CD4-positive, CD25-positive, alpha-beta regulatory T cell (primary cell): Measurements from ENCODE around the gene DNAJC18. TPM values are rescaled to one million over a fixed set of nuclear protein-coding genes. Genes with fewer than 3 reads are reported as not detected.

Experiments
- ATAC-seq, 2 donors: fragments of 150-1000 bp; cut with Tn5 transposase; one replicate each; pipeline ENCODE4 v1.10.0; 2021; ENCODE audit warnings: low read depth in 2 of 2, moderate number of reproducible peaks in 2 of 2, moderate library complexity in 1 of 2
- DNase-seq, 3 donors: peaks; one replicate each; pipeline versions ENCODE4 v3.0.0 to v3.0.0-alpha.2; 2012 to 2022; ENCODE audit warnings: mixed read lengths in 1 of 3
- H3K27ac ChIP-seq: one replicate; pipeline ENCODE4 v1.7.0; 2013; ENCODE audit warnings: mild to moderate bottlenecking, low read length; ENCODE audit not compliant: insufficient read depth, poor library complexity, severe bottlenecking
- H3K27me3 ChIP-seq: one replicate; pipeline ENCODE4 v1.7.0; 2013; ENCODE audit warnings: low read length; ENCODE audit not compliant: control insufficient read depth, insufficient read depth
- H3K36me3 ChIP-seq: one replicate; pipeline ENCODE4 v1.7.0; 2013; ENCODE audit warnings: mild to moderate bottlenecking, low read length, moderate library complexity; ENCODE audit not compliant: control insufficient read depth, insufficient read depth
- H3K4me1 ChIP-seq: 2 replicates; pipeline ENCODE4 v1.7.0; 2013; ENCODE audit warnings: mild to moderate bottlenecking, low read length; ENCODE audit not compliant: insufficient read depth, control insufficient read depth, poor library complexity, severe bottlenecking
- H3K4me3 ChIP-seq: one replicate; pipeline ENCODE4 v1.7.0; 2013; ENCODE audit warnings: low read depth, mild to moderate bottlenecking, low read length, moderate library complexity
- H3K9me3 ChIP-seq, 2 experiments: 1 replicate in 1 of 2; 2 replicates in 1 of 2; pipeline ENCODE4 v1.7.0; 2013; ENCODE audit warnings: low read length in 2 of 2, mild to moderate bottlenecking in 1 of 2, moderate library complexity in 1 of 2; ENCODE audit not compliant: control insufficient read depth in 2 of 2
- H3K27ac Mint-ChIP-seq, 3 donors: one replicate each; pipeline ENCODE4 v1.8.0; 2020 to 2022; ENCODE audit warnings: mild to moderate bottlenecking in 3 of 3, mixed read lengths in 3 of 3, moderate library complexity in 2 of 3
- H3K27me3 Mint-ChIP-seq: one replicate; pipeline ENCODE4 v1.8.0; 2022; ENCODE audit warnings: mild to moderate bottlenecking, mixed read lengths
- H3K36me3 Mint-ChIP-seq: one replicate; pipeline ENCODE4 v1.8.0; 2020; ENCODE audit warnings: mixed read lengths
- H3K4me1 Mint-ChIP-seq, 4 donors: one replicate each; pipeline ENCODE4 v1.8.0; 2020 to 2022; ENCODE audit warnings: mixed read lengths in 4 of 4, mild to moderate bottlenecking in 1 of 4
- H3K4me3 Mint-ChIP-seq, 4 donors: one replicate each; pipeline ENCODE4 v1.8.0; 2020 to 2022; ENCODE audit warnings: mild to moderate bottlenecking in 4 of 4, mixed read lengths in 4 of 4, moderate library complexity in 3 of 4
- H3K9me3 Mint-ChIP-seq, 7 donors: one replicate each; pipeline ENCODE4 v1.8.0; 2020 to 2022; ENCODE audit warnings: mixed read lengths in 7 of 7, mild to moderate bottlenecking in 3 of 7, moderate library complexity in 2 of 7
- polyA plus RNA-seq, 4 donors: library from polyadenylated mRNA; unstranded; fragments of 300-500 nt; fragmentation: Illumina TruSeq; gene quantifications; one replicate each; pipeline ENCODE4 v1.2.3, GENCODE V29; 2021
- total RNA-seq: library from RNA; stranded (reverse); gene quantifications from one replicate; pipeline ENCODE4 v1.2.3, GENCODE V29; 2022

DNAJC18 gene
- total and polyA plus RNA-seq, 5 donors from 2014 or later, result 4.0 to 9.0 (median 5.6) TPM

DNA sequence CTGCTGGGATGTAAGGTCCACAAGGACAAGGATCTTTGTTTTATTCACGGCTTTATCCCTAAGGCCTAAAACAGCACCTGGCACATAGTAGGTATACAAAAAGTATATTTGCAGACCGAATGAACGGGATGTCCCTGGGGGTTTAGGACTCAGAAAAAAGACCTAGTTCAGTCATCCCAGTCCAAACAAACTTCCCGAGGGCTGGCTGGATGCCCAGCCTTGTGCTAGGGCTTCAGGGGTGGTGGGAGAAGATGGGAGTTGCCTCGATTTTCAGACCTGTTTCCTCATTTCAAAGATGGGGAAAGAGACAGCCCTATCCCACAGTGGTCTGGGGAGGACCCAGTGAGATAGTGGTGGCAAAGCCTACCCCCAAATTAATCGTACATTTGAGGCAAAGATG, 41.4 kb downstream of the DNAJC18 start:
- DNase-seq (no peak), ATAC-seq (no peak)
- Histone ChIP-seq H3K9me3 (no peaks in the 10 kb centered on the region), H3K4me1 (peaks cover 17% of the 10 kb centered on the region), H3K27ac (no peak overlapping the region), H3K4me3 (no peak overlapping the region), H3K27me3 (no peaks in the 10 kb centered on the region), H3K36me3 (no peaks in the 10 kb centered on the region)
- Mint-ChIP-seq H3K27me3 (peaks cover 4% of the 10 kb centered on the region), H3K36me3 (no peaks in the 10 kb centered on the region), H3K4me3 (no peak overlapping the region), H3K9me3 (peaks cover 0 to 1% (median 0%) of the 10 kb centered on the region in 7 donors), H3K4me1 (peaks cover 0 to 18% (median 13%) of the 10 kb centered on the region in 4 donors), H3K27ac (no peak overlapping the region)

DNA sequence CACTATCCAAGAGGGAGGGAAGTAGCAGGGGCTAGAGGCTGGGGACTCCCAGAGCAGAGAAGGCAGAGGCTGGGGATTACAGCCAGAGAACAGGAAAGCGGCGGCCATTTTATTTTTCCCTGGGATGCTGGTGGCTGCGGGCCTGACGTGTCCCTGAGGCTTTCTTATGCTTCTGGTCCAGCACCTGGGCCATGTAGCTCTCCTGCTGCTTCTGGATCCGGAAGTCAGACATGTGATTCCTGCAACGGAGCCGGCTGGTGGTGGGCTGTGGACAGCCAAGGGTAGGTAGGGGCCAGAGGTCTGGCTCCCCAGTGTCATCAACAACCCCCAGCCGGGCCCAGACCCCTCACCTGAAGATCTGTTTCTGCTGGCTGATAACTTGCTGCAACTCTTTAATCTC, 42.6 kb downstream of the DNAJC18 start:
- no peaks in the 10 kb centered on the region for H3K36me3 Mint-ChIP-seq
- peaks cover 26% of the 10 kb centered on the region for H3K4me1 ChIP-seq
- H3K36me3 ChIP-seq, result no peaks in the 10 kb centered on the region
- H3K27me3 ChIP-seq, result no peaks in the 10 kb centered on the region
- peaks cover 0 to 2% (median 0%) of the 10 kb centered on the region in 7 donors for H3K9me3 Mint-ChIP-seq
- H3K27ac ChIP-seq, result no peak overlapping the region
- ATAC-seq (no peak), DNase-seq (no peak)
- H3K4me1 Mint-ChIP-seq, result peaks cover 0 to 20% (median 11%) of the 10 kb centered on the region in 4 donors
- peak overlapping the region in 1 of 4 donors; percentile 52 for H3K4me3 Mint-ChIP-seq
- H3K27me3 Mint-ChIP-seq, result peaks cover 4% of the 10 kb centered on the region
- no peak overlapping the region for H3K27ac Mint-ChIP-seq
- H3K4me3 ChIP-seq, result no peak overlapping the region
- no peaks in the 10 kb centered on the region for H3K9me3 ChIP-seq

DNA sequence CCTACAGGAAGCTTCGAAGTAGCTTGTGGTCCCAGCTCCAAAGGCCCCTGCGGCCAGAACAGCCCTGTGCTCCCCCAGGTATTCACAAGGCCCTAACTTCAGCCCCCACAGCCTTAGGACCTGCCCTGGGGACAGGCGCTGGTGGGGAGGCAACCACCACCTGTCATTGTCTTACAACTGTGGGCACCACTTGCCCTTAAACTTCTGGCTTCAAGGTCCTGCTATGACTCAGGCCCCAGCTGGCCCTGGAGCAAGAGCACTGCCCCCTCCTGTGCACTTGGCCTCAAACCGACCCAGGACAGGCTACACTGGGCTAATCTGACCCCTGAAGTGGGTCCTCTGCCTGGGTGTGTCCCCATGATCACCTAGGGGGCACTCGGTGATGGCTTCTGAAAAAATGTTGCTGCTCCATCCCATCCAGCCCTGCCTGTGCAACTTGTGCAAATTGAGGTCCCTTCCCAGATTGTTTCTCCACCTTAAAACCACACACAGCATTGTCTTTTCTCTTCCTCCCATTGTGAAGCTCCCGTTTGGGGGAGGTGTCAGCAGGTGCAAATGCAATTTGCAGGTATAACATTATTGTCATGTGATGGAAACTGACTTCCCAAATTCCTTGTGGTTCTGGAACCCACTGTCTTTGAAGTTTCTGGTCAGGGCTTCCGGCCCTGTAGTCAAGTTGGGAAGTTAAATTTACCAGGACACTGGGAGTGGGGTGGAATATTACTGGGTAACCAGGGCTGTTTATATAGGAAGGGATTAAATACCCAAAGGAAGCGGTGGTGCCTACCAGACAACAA, 43.3 kb downstream of the DNAJC18 start:
- peaks cover 33% of the 10 kb centered on the region for H3K4me1 ChIP-seq
- ATAC-seq, result no peak
- no peaks in the 10 kb centered on the region for H3K27me3 ChIP-seq
- no peak overlapping the region for H3K4me3 ChIP-seq
- H3K4me3 Mint-ChIP-seq, result peak overlapping the region; percentile 33 to 77 (median 55)
- no peaks in the 10 kb centered on the region for H3K36me3 ChIP-seq
- no peak overlapping the region for H3K27ac ChIP-seq
- peaks cover 0 to 25% (median 17%) of the 10 kb centered on the region in 4 donors for H3K4me1 Mint-ChIP-seq
- H3K9me3 ChIP-seq, result no peaks in the 10 kb centered on the region
- H3K9me3 Mint-ChIP-seq, result peaks cover 0 to 2% (median 0%) of the 10 kb centered on the region in 7 donors
- H3K36me3 Mint-ChIP-seq, result no peaks in the 10 kb centered on the region
- peaks cover 4% of the 10 kb centered on the region for H3K27me3 Mint-ChIP-seq
- peak overlapping the region in 1 of 3 donors; percentile 53 for H3K27ac Mint-ChIP-seq
- no peak for DNase-seq

DNA sequence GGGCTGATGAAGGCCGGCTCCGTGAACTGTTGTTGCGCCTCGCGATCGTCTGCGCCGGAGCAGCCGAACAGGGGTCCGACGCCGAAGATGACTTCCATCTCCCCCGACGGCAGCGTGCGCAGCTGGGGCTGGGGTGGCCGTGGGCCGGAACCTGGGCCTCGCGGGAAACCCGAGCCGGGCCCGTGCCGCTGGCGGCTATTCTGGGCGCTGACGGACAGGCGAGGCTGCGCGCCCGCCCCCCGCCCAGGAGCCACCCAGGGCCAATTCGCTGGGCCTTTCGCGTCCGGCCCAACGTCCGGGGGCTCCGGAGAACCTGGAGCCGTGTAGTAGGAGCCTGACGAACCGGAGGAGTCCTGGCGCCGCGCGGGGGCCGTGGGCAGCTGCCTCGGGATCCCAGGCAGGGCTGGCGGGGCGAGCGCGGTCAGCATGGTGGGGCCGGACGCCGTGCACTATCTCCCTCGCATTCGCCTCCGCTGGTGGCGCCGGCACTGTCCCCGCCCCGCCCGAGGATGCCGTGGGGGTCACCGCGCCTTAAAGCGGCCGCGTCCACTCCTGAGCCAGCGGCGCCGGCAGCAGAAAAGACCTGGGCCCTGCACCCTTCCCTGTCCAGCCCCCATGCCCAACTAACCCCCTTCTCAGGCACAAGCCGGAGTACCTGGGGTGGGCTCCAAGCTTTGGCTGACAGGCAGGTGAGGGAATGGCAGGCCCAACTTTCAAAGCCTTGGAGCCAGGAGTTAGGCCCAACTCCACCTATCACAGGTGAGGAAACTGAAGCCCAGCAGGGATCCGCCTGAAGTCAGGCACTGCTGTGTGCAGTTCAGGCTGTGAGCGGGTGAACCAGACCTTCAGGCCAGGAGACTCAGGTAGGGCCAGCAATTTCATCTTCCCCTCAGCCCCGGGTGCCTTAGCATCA, 44.4 kb downstream of the DNAJC18 start, which contains the start of gene PROB1:
Gene PROB1 (minus strand): TSS at position 451 of the 913 bp plus-strand sequence. CDS start 23 bp downstream, at position 428.
- Mint-ChIP-seq H3K9me3 (peaks cover 0 to 2% (median 0%) of the 10 kb centered on the region in 7 donors), H3K36me3 (no peaks in the 10 kb centered on the region), H3K4me1 (peaks cover 0 to 33% (median 23%) of the 10 kb centered on the region in 4 donors), H3K27me3 (peaks cover 4% of the 10 kb centered on the region), H3K4me3 (peak within 1 kb of the TSS; percentile 52 to 91 (median 76)), H3K27ac (no peak within 1 kb of the TSS)
- no peaks in the 10 kb centered on the region for H3K9me3 ChIP-seq
- no peaks in the 10 kb centered on the region for H3K36me3 ChIP-seq
- DNase-seq, result no peak
- peak within 1 kb of the TSS; percentile 72 for H3K4me3 ChIP-seq
- no peaks in the 10 kb centered on the region for H3K27me3 ChIP-seq
- H3K4me1 ChIP-seq, result peaks cover 44% of the 10 kb centered on the region
- H3K27ac ChIP-seq, result no peak within 1 kb of the TSS
- no peak for ATAC-seq

DNA sequence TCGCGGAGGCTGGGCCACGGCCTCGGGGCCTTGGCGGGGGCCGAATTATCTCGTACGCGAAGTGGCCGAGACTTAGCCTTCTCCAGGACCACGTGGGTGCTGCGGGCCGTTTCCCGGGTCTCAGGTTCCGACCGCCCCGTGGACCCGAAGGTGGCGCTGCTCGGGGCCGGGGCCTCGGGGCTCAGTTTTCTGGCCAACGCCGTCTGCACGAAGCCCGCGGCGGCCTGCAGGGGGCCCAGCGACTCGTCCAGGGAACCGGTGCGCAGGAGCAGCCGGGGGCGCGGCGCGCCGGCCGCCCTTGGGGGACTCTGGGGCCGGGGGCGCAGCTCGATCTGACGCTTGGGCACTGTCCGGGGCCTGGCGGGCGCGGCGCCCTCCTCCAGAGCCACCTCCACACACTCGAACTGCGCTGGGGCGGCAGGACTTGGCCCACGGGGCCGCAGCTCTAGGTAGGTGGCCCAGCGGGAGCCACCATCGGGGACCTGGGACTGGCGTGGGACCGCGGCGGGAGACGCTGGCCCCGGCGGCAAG, 45.1 kb downstream of the DNAJC18 start:
- peaks cover 0 to 40% (median 26%) of the 10 kb centered on the region in 4 donors for H3K4me1 Mint-ChIP-seq
- Histone ChIP-seq H3K4me3 (peak overlapping the region; percentile 72), H3K27me3 (no peaks in the 10 kb centered on the region), H3K27ac (no peak overlapping the region), H3K9me3 (no peaks in the 10 kb centered on the region), H3K36me3 (no peaks in the 10 kb centered on the region), H3K4me1 (peaks cover 51% of the 10 kb centered on the region)
- no peak for ATAC-seq
- H3K27ac Mint-ChIP-seq, result no peak overlapping the region
- H3K27me3 Mint-ChIP-seq, result peaks cover 4% of the 10 kb centered on the region
- no peaks in the 10 kb centered on the region for H3K36me3 Mint-ChIP-seq
- H3K9me3 Mint-ChIP-seq, result peaks cover 0 to 2% (median 0%) of the 10 kb centered on the region in 7 donors
- H3K4me3 Mint-ChIP-seq, result peak overlapping the region in 3 of 4 donors; percentile 63 to 91 (median 90)
- DNase-seq, result peak; percentile 38 to 78 (median 53)

DNA sequence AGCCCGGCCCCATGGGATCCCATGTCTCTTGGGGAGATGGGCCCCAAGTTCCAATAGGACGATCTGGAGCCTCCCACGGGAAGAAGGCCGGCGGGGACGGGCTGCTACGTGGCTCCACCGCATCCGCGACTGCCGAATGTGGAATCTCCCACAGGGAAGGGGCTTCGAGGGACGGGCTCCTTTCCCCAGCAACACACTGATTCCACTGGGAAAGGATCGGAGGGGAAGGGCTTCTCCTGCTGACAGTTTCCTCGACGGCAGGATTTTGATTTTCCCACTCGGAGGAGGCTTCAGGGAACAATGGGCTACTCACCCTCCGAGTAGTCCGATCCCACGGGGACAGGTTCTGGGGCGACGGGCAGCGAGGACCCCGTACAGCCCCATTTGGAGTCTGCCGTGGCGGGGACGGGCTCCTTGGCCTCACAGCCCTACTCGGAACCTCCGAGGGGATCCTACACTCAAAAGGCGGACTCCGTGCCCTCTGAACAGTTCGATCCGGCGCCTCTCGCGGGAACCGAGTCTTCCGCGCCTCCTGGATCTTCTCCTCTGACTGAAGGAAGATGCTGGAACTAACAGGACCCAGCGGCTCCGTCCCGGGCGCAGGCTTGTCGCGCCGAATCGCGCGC, 45.7 kb downstream of the DNAJC18 start:
- peaks cover 4% of the 10 kb centered on the region for H3K27me3 Mint-ChIP-seq
- peaks cover 0 to 45% (median 26%) of the 10 kb centered on the region in 4 donors for H3K4me1 Mint-ChIP-seq
- Histone ChIP-seq H3K36me3 (no peaks in the 10 kb centered on the region), H3K27me3 (no peaks in the 10 kb centered on the region), H3K4me3 (peak overlapping the region; percentile 72), H3K27ac (no peak overlapping the region), H3K9me3 (no peaks in the 10 kb centered on the region), H3K4me1 (peaks cover 53% of the 10 kb centered on the region)
- H3K9me3 Mint-ChIP-seq, result peaks cover 0 to 2% (median 0%) of the 10 kb centered on the region in 7 donors
- ATAC-seq, result no peak
- peak overlapping the region; percentile 90 to 97 (median 93) for H3K4me3 Mint-ChIP-seq
- no peaks in the 10 kb centered on the region for H3K36me3 Mint-ChIP-seq
- DNase-seq, result no peak
- peak overlapping the region in 2 of 3 donors; percentile 36 to 83 for H3K27ac Mint-ChIP-seq
